HL-60 (cell line): Measurements from ENCODE around the gene KLF1.
A peak's percentile ranks its signal among the peaks of the same experiment; 100 is the strongest.
"Not testable (repeated sequence)": the region's sequence is repeated elsewhere in the genome, so short reads cannot be mapped to it uniquely, and the experiment has no call there.

ENCODE experiments used
- DNase-seq, 2 experiments: peaks; one replicate each; pipeline ENCODE4 v3.0.0-alpha.2; 2010 to 2020; ENCODE audit warnings: low read depth in 1 of 2, low spot score in 1 of 2
- H3K27ac ChIP-seq: fragments of 250-450 bp; sonication (Bioruptor Pico); replicated peaks from 2 replicates; pipeline ENCODE4 v1.5.1; 2020; ENCODE audit warnings: mild to moderate bottlenecking, moderate library complexity
- H3K27me3 ChIP-seq: fragments of 250-450 bp; sonication (Bioruptor Pico); 2 replicates; pipeline ENCODE4 v1.5.1; 2021; ENCODE audit warnings: mild to moderate bottlenecking, moderate library complexity; ENCODE audit not compliant: insufficient read depth, poor library complexity, severe bottlenecking
- H3K4me3 ChIP-seq: replicated peaks from 2 replicates; pipeline ENCODE4 v1.5.1; 2011; ENCODE audit warnings: mild to moderate bottlenecking, control low read depth, low read length; ENCODE audit not compliant: insufficient read depth
- CTCF ChIP-seq: IDR thresholded peaks from one replicate; pipeline ENCODE4 v1.5.1; 2011; ENCODE audit warnings: low read length, control low read depth, inconsistent platforms; ENCODE audit not compliant: insufficient read depth
- GABPA ChIP-seq: IDR thresholded peaks from 2 replicates; pipeline ENCODE4 v1.6.1; 2012; ENCODE audit warnings: low read depth
- POLR2AphosphoS5 ChIP-seq: IDR thresholded peaks from 2 replicates; pipeline ENCODE4 v1.6.1; 2012; ENCODE audit warnings: low read depth
- REST ChIP-seq: IDR thresholded peaks from 2 replicates; pipeline ENCODE4 v1.6.1; 2012; ENCODE audit warnings: low read depth; ENCODE audit not compliant: insufficient replicate concordance
- SPI1 ChIP-seq: IDR thresholded peaks from 2 replicates; pipeline ENCODE4 v1.6.1; 2012; ENCODE audit warnings: low read depth, mild to moderate bottlenecking, borderline replicate concordance

Gene KLF1

GRCh38 chr19:12893582-12893981, 6.6 kb upstream of the KLF1 start:
- Histone ChIP-seq H3K27ac (no peak overlapping the region), H3K27me3 (no peaks in the 10 kb centered on the region), H3K4me3 (no peak overlapping the region)
- TF ChIP-seq POLR2AphosphoS5 (no peak), GABPA (no peak), REST (no peak), CTCF (no peak), SPI1 (no peak)
- no peak for DNase-seq

GRCh38 chr19:12891553-12892021, 4.6 kb upstream of the KLF1 start:
- no peak for DNase-seq
- Histone ChIP-seq H3K27ac (peak overlapping the region; percentile 67), H3K4me3 (peak overlapping the region; percentile 100), H3K27me3 (no peaks in the 10 kb centered on the region)
- TF ChIP-seq POLR2AphosphoS5 (no peak), CTCF (no peak), REST (no peak)

GRCh38 chr19:12890787-12891552, 4.0 kb upstream of the KLF1 start, which contains the start of gene GCDH:
TSS of gene GCDH (plus strand) at chr19:12891160. CDS start at chr19:12891305, 145 bp downstream.
- Histone ChIP-seq H3K27ac (peak within 1 kb of the TSS; percentile 67), H3K4me3 (peak within 1 kb of the TSS; percentile 100), H3K27me3 (no peaks in the 10 kb centered on the region)
- peak; percentile 99 to 100 for DNase-seq
- TF ChIP-seq REST = no peak
- TF ChIP-seq CTCF = no peak
- TF ChIP-seq SPI1 = no peak
- TF ChIP-seq POLR2AphosphoS5 = peak; percentile 46; the same call in 1 of the 2 replicates

- not testable (repeated sequence) for H3K27me3 ChIP-seq, DNase-seq
- Histone ChIP-seq H3K27ac (peak overlapping the region; percentile 56), H3K4me3 (peak overlapping the region; percentile 32)
Measured at GRCh38 chr19:12890299-12890786, 3.3 kb upstream of the KLF1 start.
